ENCODE measurements around the gene ZDHHC14.

ZDHHC14 gene

GRCh38 chr6:157552820-157553485, 172.0 kb downstream of the ZDHHC14 start:
- Histone ChIP-seq H3K4me1 (ENCODE audit: insufficient read depth, insufficient read length) (peaks cover 15% of the 10 kb centered on the region), H3K4me3 (ENCODE audit: insufficient read length, low read depth) (no peak overlapping the region), H3K9ac (ENCODE audit: insufficient read length, low read depth) (no peak overlapping the region), H3K27me3 (ENCODE audit: insufficient read depth, insufficient read length) (peaks cover 2% of the 10 kb centered on the region), H3K36me3 (ENCODE audit: insufficient read depth, insufficient read length, low read length) (no peaks in the 10 kb centered on the region), H3K9me3 (ENCODE audit: insufficient read depth, low read length) (peaks cover 20% of the 10 kb centered on the region; the same call in 1 of the 2 replicates)
- DNase-seq (ENCODE audit: low read depth, low spot score): no peak
- TF ChIP-seq ZNF274 (IDR thresholded peaks at IDR 0.05; ENCODE audit: low read depth, low read length) (no peak), SUZ12 (IDR thresholded peaks at IDR 0.05; ENCODE audit: extremely low read depth, insufficient read depth, insufficient read length) (no peak)

GRCh38 chr6:157554747-157555146, 173.8 kb downstream of the ZDHHC14 start:
- Histone ChIP-seq H3K9me3 (ENCODE audit: insufficient read depth, low read length) (peaks cover 5% of the 10 kb centered on the region; the same call in 1 of the 2 replicates), H3K27me3 (ENCODE audit: insufficient read depth, insufficient read length) (peaks cover 2% of the 10 kb centered on the region), H3K9ac (ENCODE audit: insufficient read length, low read depth) (no peak overlapping the region), H3K4me3 (ENCODE audit: insufficient read length, low read depth) (no peak overlapping the region), H3K4me1 (ENCODE audit: insufficient read depth, insufficient read length) (peaks cover 15% of the 10 kb centered on the region), H3K36me3 (ENCODE audit: insufficient read depth, insufficient read length, low read length) (no peaks in the 10 kb centered on the region)
- DNase-seq (ENCODE audit: low read depth, low spot score): no peak
- no peak for TF ChIP-seq YY1 (IDR thresholded peaks at IDR 0.05; ENCODE audit: insufficient read depth, insufficient read length)

DNA sequence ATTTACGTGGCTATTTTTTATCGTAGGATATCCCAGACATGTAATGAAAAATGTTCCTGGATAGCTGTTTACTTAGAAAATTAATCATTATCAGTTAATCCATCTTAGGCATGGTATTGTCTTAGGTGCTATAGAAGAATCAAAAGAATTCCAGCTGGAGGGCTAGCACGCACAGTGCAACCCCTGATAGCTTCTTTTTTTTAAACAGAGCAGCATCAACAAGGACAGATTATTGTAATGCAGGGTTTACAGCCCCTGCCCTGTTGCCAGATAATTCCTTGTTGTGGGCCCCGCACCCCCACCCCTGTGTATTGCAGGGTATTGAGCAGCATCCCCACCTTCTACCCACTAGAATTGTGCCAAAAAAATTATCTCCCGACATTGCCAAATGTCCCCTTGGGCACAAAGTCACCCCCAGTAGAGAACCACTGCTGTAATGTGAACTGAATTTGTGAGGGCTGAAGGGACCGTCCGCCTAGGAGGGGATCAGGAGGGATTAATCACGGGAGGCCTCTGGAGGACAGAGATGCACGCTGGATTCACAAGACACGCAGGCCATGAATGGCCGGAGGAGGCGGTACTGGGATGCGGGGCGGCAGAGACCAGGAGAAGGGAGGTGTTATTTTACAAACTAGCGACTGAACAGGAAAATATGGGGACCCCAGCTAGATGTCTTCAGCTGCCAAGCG, 174.6 kb downstream of the ZDHHC14 start:
- TF ChIP-seq YY1 (IDR thresholded peaks at IDR 0.05; ENCODE audit: insufficient read depth, insufficient read length) (no peak), SUZ12 (IDR thresholded peaks at IDR 0.05; ENCODE audit: extremely low read depth, insufficient read depth, insufficient read length) (no peak), ZNF274 (IDR thresholded peaks at IDR 0.05; ENCODE audit: low read depth, low read length) (no peak)
- no peak overlapping the region for H3K4me3 ChIP-seq (ENCODE audit: insufficient read length, low read depth)
- no peaks in the 10 kb centered on the region for H3K36me3 ChIP-seq (ENCODE audit: insufficient read depth, insufficient read length, low read length)
- H3K9ac ChIP-seq (ENCODE audit: insufficient read length, low read depth): no peak overlapping the region
- no peak for DNase-seq (ENCODE audit: low read depth, low spot score)
- H3K27me3 ChIP-seq (ENCODE audit: insufficient read depth, insufficient read length): peaks cover 2% of the 10 kb centered on the region
- peaks cover 15% of the 10 kb centered on the region for H3K4me1 ChIP-seq (ENCODE audit: insufficient read depth, insufficient read length)
- no peaks in the 10 kb centered on the region for H3K9me3 ChIP-seq (ENCODE audit: insufficient read depth, low read length)

GRCh38 chr6:157556144-157556645, 175.2 kb downstream of the ZDHHC14 start:
- no peaks in the 10 kb centered on the region for H3K9me3 ChIP-seq (ENCODE audit: insufficient read depth, low read length)
- H3K36me3 ChIP-seq (ENCODE audit: insufficient read depth, insufficient read length, low read length): no peaks in the 10 kb centered on the region
- H3K4me1 ChIP-seq (ENCODE audit: insufficient read depth, insufficient read length): peaks cover 12% of the 10 kb centered on the region
- no peak for TF ChIP-seq ZNF274 (IDR thresholded peaks at IDR 0.05; ENCODE audit: low read depth, low read length)
- TF ChIP-seq YY1 (IDR thresholded peaks at IDR 0.05; ENCODE audit: insufficient read depth, insufficient read length): no peak
- no peak for TF ChIP-seq SUZ12 (IDR thresholded peaks at IDR 0.05; ENCODE audit: extremely low read depth, insufficient read depth, insufficient read length)
- DNase-seq (ENCODE audit: low read depth, low spot score): no peak
- no peak overlapping the region for H3K9ac ChIP-seq (ENCODE audit: insufficient read length, low read depth)
- no peaks in the 10 kb centered on the region for H3K27me3 ChIP-seq (ENCODE audit: insufficient read depth, insufficient read length)
- no peak overlapping the region for H3K4me3 ChIP-seq (ENCODE audit: insufficient read length, low read depth)

GRCh38 chr6:157556671-157557430, 175.9 kb downstream of the ZDHHC14 start:
- Histone ChIP-seq H3K4me3 (ENCODE audit: insufficient read length, low read depth) (no peak overlapping the region), H3K4me1 (ENCODE audit: insufficient read depth, insufficient read length) (peaks cover 12% of the 10 kb centered on the region), H3K9me3 (ENCODE audit: insufficient read depth, low read length) (no peaks in the 10 kb centered on the region), H3K27me3 (ENCODE audit: insufficient read depth, insufficient read length) (no peaks in the 10 kb centered on the region), H3K9ac (ENCODE audit: insufficient read length, low read depth) (no peak overlapping the region), H3K36me3 (ENCODE audit: insufficient read depth, insufficient read length, low read length) (no peaks in the 10 kb centered on the region)
- TF ChIP-seq ZNF274 (IDR thresholded peaks at IDR 0.05; ENCODE audit: low read depth, low read length) (no peak), YY1 (IDR thresholded peaks at IDR 0.05; ENCODE audit: insufficient read depth, insufficient read length) (no peak)
- no peak for DNase-seq (ENCODE audit: low read depth, low spot score)

DNA sequence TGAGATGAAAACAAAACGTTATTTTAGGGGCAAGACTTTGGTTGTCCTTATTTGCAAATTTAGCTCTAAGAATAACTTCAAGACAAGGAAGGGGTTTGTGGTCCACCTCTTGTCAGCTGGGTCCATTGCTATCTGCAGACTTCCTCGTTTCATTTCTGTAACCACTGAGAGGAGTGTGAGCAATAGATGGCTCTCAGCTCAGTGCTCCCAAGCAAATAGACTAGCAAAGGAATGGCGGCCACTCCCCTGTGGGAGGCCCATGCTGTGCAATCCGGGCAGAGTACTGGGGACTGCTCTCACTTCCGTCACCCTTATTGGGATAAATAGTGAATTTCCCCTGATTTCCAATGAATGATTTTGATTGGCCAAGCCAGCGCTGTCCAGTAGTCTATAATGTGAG, 176.6 kb downstream of the ZDHHC14 start:
- no peak for DNase-seq (ENCODE audit: low read depth, low spot score)
- H3K9me3 ChIP-seq (ENCODE audit: insufficient read depth, low read length): no peaks in the 10 kb centered on the region
- no peaks in the 10 kb centered on the region for H3K36me3 ChIP-seq (ENCODE audit: insufficient read depth, insufficient read length, low read length)
- H3K4me3 ChIP-seq (ENCODE audit: insufficient read length, low read depth): no peak overlapping the region
- no peak overlapping the region for H3K9ac ChIP-seq (ENCODE audit: insufficient read length, low read depth)
- no peaks in the 10 kb centered on the region for H3K27me3 ChIP-seq (ENCODE audit: insufficient read depth, insufficient read length)
- H3K4me1 ChIP-seq (ENCODE audit: insufficient read depth, insufficient read length): peaks cover 13% of the 10 kb centered on the region
- TF ChIP-seq ZNF274 (IDR thresholded peaks at IDR 0.05; ENCODE audit: low read depth, low read length) (no peak), SUZ12 (IDR thresholded peaks at IDR 0.05; ENCODE audit: extremely low read depth, insufficient read depth, insufficient read length) (no peak)

- Histone ChIP-seq H3K9ac (ENCODE audit: insufficient read length, low read depth) (no peak overlapping the region), H3K4me1 (ENCODE audit: insufficient read depth, insufficient read length) (peaks cover 10% of the 10 kb centered on the region), H3K27me3 (ENCODE audit: insufficient read depth, insufficient read length) (no peaks in the 10 kb centered on the region), H3K9me3 (ENCODE audit: insufficient read depth, low read length) (no peaks in the 10 kb centered on the region), H3K36me3 (ENCODE audit: insufficient read depth, insufficient read length, low read length) (no peaks in the 10 kb centered on the region), H3K4me3 (ENCODE audit: insufficient read length, low read depth) (no peak overlapping the region)
- TF ChIP-seq ZNF274 (IDR thresholded peaks at IDR 0.05; ENCODE audit: low read depth, low read length) (no peak), YY1 (IDR thresholded peaks at IDR 0.05; ENCODE audit: insufficient read depth, insufficient read length) (no peak), SUZ12 (IDR thresholded peaks at IDR 0.05; ENCODE audit: extremely low read depth, insufficient read depth, insufficient read length) (no peak)
- no peak for DNase-seq (ENCODE audit: low read depth, low spot score)
Measured at GRCh38 chr6:157558049-157558448, 177.1 kb downstream of the ZDHHC14 start.
